CD4-positive, alpha-beta memory T cell (primary cell): ENCODE data around the gene KDM7A. TPM values are rescaled to one million over a fixed set of nuclear protein-coding genes. Genes with fewer than 3 reads are reported as not detected.

Source experiments
- CTCF ChIA-PET: fragments of 350-600 bp; sonication (Branson Sonifier 250); formaldehyde crosslinking; loops from one replicate; lab custom pipeline; 2021; ENCODE audit warnings: inconsistent platforms; ENCODE audit not compliant: partially characterized antibody; lab: Charles Lee
- POLR2A ChIA-PET: fragments of 350-600 bp; sonication (Branson Sonifier 250); formaldehyde crosslinking; loops from one replicate; lab custom pipeline; 2021; ENCODE audit not compliant: partially characterized antibody; lab: Charles Lee
- DNase-seq, 5 donors: peaks; one replicate each; pipeline versions ENCODE4 v3.0.0 to v3.0.0-alpha.2; 2020 to 2022; ENCODE audit warnings: mixed read lengths in 1 of 5
- H3K27ac ChIP-seq: one replicate; pipeline ENCODE4 v1.7.0; 2013; ENCODE audit warnings: low read depth, low read length
- H3K27me3 ChIP-seq: 2 replicates; pipeline ENCODE4 v1.7.0; 2013; ENCODE audit warnings: mild to moderate bottlenecking, low read length, moderate library complexity; ENCODE audit not compliant: insufficient read depth
- H3K36me3 ChIP-seq: 2 replicates; pipeline ENCODE4 v1.7.0; 2013; ENCODE audit warnings: mild to moderate bottlenecking, low read length, moderate library complexity; ENCODE audit not compliant: insufficient read depth
- H3K4me1 ChIP-seq: 2 replicates; pipeline ENCODE4 v1.7.0; 2013; ENCODE audit warnings: mild to moderate bottlenecking, low read length, moderate library complexity; ENCODE audit not compliant: insufficient read depth
- H3K4me3 ChIP-seq, 2 donors: one replicate each; pipeline ENCODE4 v1.7.0; 2013; ENCODE audit warnings: low read length in 2 of 2, mild to moderate bottlenecking in 1 of 2
- H3K9me3 ChIP-seq, 2 donors: one replicate each; pipeline ENCODE4 v1.7.0; 2013; ENCODE audit warnings: low read length in 2 of 2, control low read depth in 1 of 2; ENCODE audit not compliant: control insufficient read depth in 1 of 2
- H3K27ac Mint-ChIP-seq, 7 donors: one replicate each; pipeline ENCODE4 v1.8.0; 2020 to 2021; ENCODE audit warnings: mixed read lengths in 7 of 7, mild to moderate bottlenecking in 6 of 7, inconsistent platforms in 3 of 7, moderate library complexity in 3 of 7
- H3K27me3 Mint-ChIP-seq, 2 donors: one replicate each; pipeline ENCODE4 v1.8.0; 2020 to 2021; ENCODE audit warnings: mixed read lengths in 2 of 2
- H3K36me3 Mint-ChIP-seq, 2 donors: one replicate each; pipeline ENCODE4 v1.8.0; 2020 to 2021; ENCODE audit warnings: mixed read lengths in 2 of 2, inconsistent platforms in 1 of 2, mild to moderate bottlenecking in 1 of 2
- H3K4me1 Mint-ChIP-seq, 4 donors: one replicate each; pipeline ENCODE4 v1.8.0; 2020 to 2021; ENCODE audit warnings: mixed read lengths in 4 of 4, mild to moderate bottlenecking in 1 of 4
- H3K4me3 Mint-ChIP-seq, 8 donors: one replicate each; pipeline ENCODE4 v1.8.0; 2020 to 2021; ENCODE audit warnings: mixed read lengths in 8 of 8, mild to moderate bottlenecking in 7 of 8, moderate library complexity in 6 of 8, inconsistent platforms in 3 of 8
- H3K9me3 Mint-ChIP-seq, 8 donors: one replicate each; pipeline ENCODE4 v1.8.0; 2020 to 2021; ENCODE audit warnings: mixed read lengths in 8 of 8, mild to moderate bottlenecking in 5 of 8, inconsistent platforms in 3 of 8, moderate library complexity in 1 of 8
- intact Hi-C: fragments of 100-400 bp; cut with micrococcal nuclease; formaldehyde crosslinking; loops from one replicate; pipeline ENCODE4 v1.15.1; 2023
- polyA plus RNA-seq, 2 donors: library from polyadenylated mRNA; unstranded; fragments of 300-500 nt; fragmentation: Illumina TruSeq; gene quantifications; one replicate each; pipeline ENCODE4 v1.2.3, GENCODE V29; 2021
- total RNA-seq, 2 experiments: library from RNA; stranded (reverse); gene quantifications; one replicate each; pipeline ENCODE4 v1.2.3, GENCODE V29; 2021

KDM7A gene
- total and polyA plus RNA-seq, 4 experiments from 2014 or later: 3.3 to 45.9 (median 23.6) TPM

DNA sequence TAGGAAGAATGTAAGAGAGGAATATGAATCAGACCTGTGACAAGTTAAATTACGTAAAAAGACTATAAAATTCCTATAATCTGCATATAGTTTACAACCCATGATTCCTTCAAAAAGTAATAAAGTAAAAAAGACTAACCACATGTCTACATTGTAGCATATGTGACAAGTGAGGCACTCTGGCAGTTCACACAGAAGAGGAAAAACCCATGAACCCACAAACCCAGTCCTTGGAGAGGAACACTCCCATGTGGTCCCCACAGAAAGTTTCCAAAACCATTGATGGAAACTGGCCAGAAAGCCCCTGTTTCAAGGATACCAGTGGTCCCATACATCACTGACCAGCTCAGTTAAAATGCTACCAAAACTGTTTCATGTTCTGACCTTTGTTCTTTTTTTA lies 15.7 kb downstream of the KDM7A start:
- Histone ChIP-seq H3K9me3 (no peaks in the 10 kb centered on the region), H3K36me3 (no peaks in the 10 kb centered on the region), H3K27me3 (no peaks in the 10 kb centered on the region), H3K4me3 (no peak overlapping the region), H3K27ac (no peak overlapping the region), H3K4me1 (peaks cover 57% of the 10 kb centered on the region)
- Mint-ChIP-seq H3K27me3 (no peaks in the 10 kb centered on the region), H3K36me3 (peaks cover 16 to 18% of the 10 kb centered on the region in 2 donors), H3K4me3 (peak overlapping the region in 2 of 8 donors; percentile 1 to 10), H3K27ac (peak overlapping the region in 1 of 7 donors; percentile 39), H3K9me3 (no peaks in the 10 kb centered on the region), H3K4me1 (peaks cover 48 to 77% (median 57%) of the 10 kb centered on the region in 4 donors)
- POLR2A ChIA-PET: interaction anchor here (1.2 kb wide), 1 partner anchor 15 kb away, joined by 3 read pairs; no protein-coding TSS in a partner anchor
- DNase-seq: no peak
- intact Hi-C loops: no loop called here
- CTCF ChIA-PET: no interaction called here

DNA sequence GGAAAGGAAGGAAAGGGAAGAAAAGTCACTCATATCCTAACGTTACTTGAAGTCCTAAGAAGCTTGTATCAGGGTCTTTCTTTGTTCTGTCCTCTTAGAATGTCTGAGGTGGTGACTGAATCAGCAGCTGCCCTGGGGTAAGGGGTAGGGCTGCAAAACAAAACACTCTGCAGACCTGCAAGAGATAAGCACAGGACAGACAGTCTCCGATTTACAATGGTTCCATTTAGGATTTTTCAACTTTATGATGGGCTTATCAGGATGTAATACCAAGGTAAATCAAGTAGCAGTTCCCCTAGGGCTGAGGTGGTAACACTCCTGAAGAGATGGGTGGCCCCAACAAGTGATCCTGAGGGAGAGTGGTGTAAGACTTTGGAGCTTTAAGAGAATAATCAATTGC lies 16.5 kb downstream of the KDM7A start:
- DNase-seq: no peak
- CTCF ChIA-PET: no interaction called here
- Histone ChIP-seq H3K27ac (no peak overlapping the region), H3K4me3 (no peak overlapping the region), H3K9me3 (no peaks in the 10 kb centered on the region), H3K4me1 (peaks cover 57% of the 10 kb centered on the region), H3K36me3 (no peaks in the 10 kb centered on the region), H3K27me3 (no peaks in the 10 kb centered on the region)
- Mint-ChIP-seq H3K27ac (peak overlapping the region in 2 of 7 donors; percentile 16 to 70), H3K4me3 (peak overlapping the region in 3 of 8 donors; percentile 1 to 18 (median 14)), H3K4me1 (peaks cover 47 to 77% (median 57%) of the 10 kb centered on the region in 4 donors), H3K27me3 (no peaks in the 10 kb centered on the region), H3K9me3 (no peaks in the 10 kb centered on the region), H3K36me3 (peaks cover 19 to 22% of the 10 kb centered on the region in 2 donors)
- intact Hi-C loops: no loop called here
- POLR2A ChIA-PET: interaction anchor here (1.2 kb wide), 1 partner anchor 15 kb away, joined by 3 read pairs; no protein-coding TSS in a partner anchor

DNA sequence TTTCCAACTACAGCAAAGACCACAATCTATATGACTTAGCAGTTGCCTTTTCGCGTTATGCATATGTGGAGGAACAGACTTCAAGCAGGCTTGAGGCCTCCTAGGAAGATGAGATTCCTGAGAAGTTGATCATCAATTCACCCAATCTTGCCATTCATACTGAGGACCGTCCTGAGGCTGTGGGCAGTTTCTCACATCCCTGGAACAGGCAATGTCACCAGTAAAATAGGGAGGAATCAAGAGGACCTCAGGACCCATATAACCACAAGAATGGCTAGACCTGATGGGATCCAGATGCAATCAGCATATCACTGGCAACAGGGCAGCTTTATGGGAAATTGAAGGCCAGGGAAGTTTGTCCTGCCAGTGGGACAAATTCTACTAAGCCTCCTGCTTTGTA lies 17.3 kb downstream of the KDM7A start:
- ChIA-PET POLR2A (no interaction called here), CTCF (no interaction called here)
- Mint-ChIP-seq H3K4me1 (peaks cover 49 to 77% (median 58%) of the 10 kb centered on the region in 4 donors), H3K9me3 (no peaks in the 10 kb centered on the region), H3K27ac (no peak overlapping the region), H3K27me3 (no peaks in the 10 kb centered on the region), H3K36me3 (peaks cover 19 to 22% of the 10 kb centered on the region in 2 donors), H3K4me3 (no peak overlapping the region)
- no peaks in the 10 kb centered on the region for H3K27me3 ChIP-seq
- no peaks in the 10 kb centered on the region for H3K36me3 ChIP-seq
- intact Hi-C loops: no loop called here
- peaks cover 54% of the 10 kb centered on the region for H3K4me1 ChIP-seq
- H3K4me3 ChIP-seq: no peak overlapping the region
- no peaks in the 10 kb centered on the region for H3K9me3 ChIP-seq
- no peak overlapping the region for H3K27ac ChIP-seq
- no peak for DNase-seq

DNA sequence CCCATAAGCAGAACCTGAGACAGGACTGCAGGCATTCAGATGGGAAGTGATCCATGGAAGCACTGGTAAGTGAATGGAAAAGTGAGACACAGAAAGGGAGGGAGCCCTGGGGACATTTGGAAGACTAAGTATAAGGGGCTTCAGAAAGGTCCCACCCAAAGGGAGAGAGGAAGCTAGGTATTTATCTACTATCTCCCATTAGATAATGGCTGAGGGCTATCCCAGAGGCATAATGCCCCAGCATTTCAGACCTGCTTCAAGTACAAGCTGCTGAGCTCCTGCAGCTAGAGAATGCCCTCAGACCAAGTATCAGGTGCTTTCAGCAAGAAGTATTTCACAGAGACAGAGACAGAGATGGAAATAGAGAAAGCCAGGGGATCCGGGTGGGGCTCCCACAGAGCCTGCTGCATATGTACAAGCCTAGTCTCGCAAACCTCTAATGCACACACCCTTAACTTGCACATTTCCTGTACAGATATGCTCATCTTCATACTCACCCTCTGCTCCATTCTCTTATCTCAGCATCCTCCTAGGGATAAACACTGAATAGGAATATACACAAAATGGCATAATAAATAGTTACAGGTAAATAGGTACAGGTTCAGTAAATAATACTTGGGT lies 20.2 kb downstream of the KDM7A start:
- no peak for DNase-seq
- ChIA-PET CTCF (interaction anchor here (1.0 to 2.2 kb wide), 4 partner anchors 10 to 172 kb away, joined by 3 to 5 read pairs (median 3); no protein-coding TSS in a partner anchor), POLR2A (interaction anchor here (0.8 to 1.2 kb wide), 2 partner anchors 18 to 20 kb away, joined by 3 to 4 read pairs; partner anchors contain the start of gene KDM7A)
- no peak overlapping the region for H3K4me3 ChIP-seq
- H3K9me3 ChIP-seq: no peaks in the 10 kb centered on the region
- Mint-ChIP-seq H3K9me3 (no peaks in the 10 kb centered on the region), H3K4me3 (peak overlapping the region in 1 of 8 donors; percentile 23), H3K36me3 (peaks cover 22 to 24% of the 10 kb centered on the region in 2 donors), H3K27me3 (no peaks in the 10 kb centered on the region), H3K4me1 (peaks cover 47 to 70% (median 59%) of the 10 kb centered on the region in 4 donors), H3K27ac (peak overlapping the region in 1 of 7 donors; percentile 82)
- no peaks in the 10 kb centered on the region for H3K36me3 ChIP-seq
- no peak overlapping the region for H3K27ac ChIP-seq
- peaks cover 42% of the 10 kb centered on the region for H3K4me1 ChIP-seq
- intact Hi-C loops: no loop called here
- no peaks in the 10 kb centered on the region for H3K27me3 ChIP-seq

DNA sequence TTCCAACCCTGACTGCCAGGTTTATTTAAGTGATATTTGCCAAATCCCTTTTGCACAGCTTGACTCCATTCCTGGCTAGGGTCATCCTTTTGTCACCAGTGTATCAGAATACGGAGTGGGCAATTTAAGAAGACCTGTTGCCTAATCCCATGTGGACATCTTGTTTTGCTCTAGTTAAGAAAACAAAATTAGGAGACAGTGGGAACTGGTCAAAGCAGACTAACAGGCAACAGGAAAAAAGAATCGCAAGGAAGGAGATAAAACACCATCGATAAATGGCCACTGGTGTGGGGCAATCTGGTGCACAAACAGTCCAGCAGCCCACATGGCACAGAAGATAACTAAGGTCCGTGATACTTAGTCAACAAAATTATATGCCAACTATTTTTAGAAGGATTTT lies 21.4 kb downstream of the KDM7A start:
- Histone ChIP-seq H3K27ac (no peak overlapping the region), H3K9me3 (no peaks in the 10 kb centered on the region), H3K27me3 (no peaks in the 10 kb centered on the region), H3K36me3 (no peaks in the 10 kb centered on the region), H3K4me3 (no peak overlapping the region), H3K4me1 (peaks cover 31% of the 10 kb centered on the region)
- ChIA-PET CTCF (interaction anchor here (2.2 kb wide), 1 partner anchor 9 kb away, joined by 5 read pairs; no protein-coding TSS in a partner anchor), POLR2A (no interaction called here)
- no peak for DNase-seq
- H3K9me3 Mint-ChIP-seq: no peaks in the 10 kb centered on the region
- no peaks in the 10 kb centered on the region for H3K27me3 Mint-ChIP-seq
- peak overlapping the region in 1 of 7 donors; percentile 5 for H3K27ac Mint-ChIP-seq
- H3K36me3 Mint-ChIP-seq: peaks cover 18 to 23% of the 10 kb centered on the region in 2 donors
- H3K4me1 Mint-ChIP-seq: peaks cover 40 to 71% (median 56%) of the 10 kb centered on the region in 4 donors
- peak overlapping the region in 1 of 8 donors; percentile 43 for H3K4me3 Mint-ChIP-seq
- intact Hi-C loops: no loop called here

DNA sequence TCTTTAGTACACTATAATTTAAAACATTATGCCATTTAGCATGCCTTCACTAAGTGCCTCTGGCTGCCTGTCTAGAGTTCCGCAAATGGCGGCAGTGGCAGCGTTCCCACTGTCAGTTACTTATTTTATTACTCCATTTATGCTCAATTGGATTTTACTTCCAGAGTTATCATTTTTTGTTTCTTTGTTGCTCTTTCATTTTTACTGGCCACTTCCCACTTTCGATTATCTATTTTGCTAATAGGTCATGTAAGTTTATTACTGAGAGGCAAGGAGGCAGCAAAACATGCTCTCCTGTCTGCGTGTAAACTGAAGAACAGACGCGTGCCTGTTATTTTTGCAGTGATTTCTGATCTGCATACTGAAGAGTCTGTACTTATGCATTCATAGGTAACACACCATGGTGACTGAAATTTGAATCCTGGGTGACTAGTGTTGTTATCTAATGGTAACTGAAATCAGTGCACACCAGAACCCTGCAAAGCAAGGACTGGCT lies 23.1 kb downstream of the KDM7A start:
- H3K9me3 ChIP-seq: no peaks in the 10 kb centered on the region
- Mint-ChIP-seq H3K36me3 (peaks cover 14 to 22% of the 10 kb centered on the region in 2 donors), H3K9me3 (no peaks in the 10 kb centered on the region), H3K27me3 (no peaks in the 10 kb centered on the region), H3K4me1 (peaks cover 50 to 79% (median 64%) of the 10 kb centered on the region in 4 donors), H3K27ac (no peak overlapping the region), H3K4me3 (no peak overlapping the region)
- no peaks in the 10 kb centered on the region for H3K27me3 ChIP-seq
- H3K4me1 ChIP-seq: peaks cover 37% of the 10 kb centered on the region
- H3K4me3 ChIP-seq: no peak overlapping the region
- DNase-seq: no peak
- H3K36me3 ChIP-seq: no peaks in the 10 kb centered on the region
- H3K27ac ChIP-seq: no peak overlapping the region
- CTCF ChIA-PET: no interaction called here
- POLR2A ChIA-PET: no interaction called here
- intact Hi-C loops: no loop called here

DNA sequence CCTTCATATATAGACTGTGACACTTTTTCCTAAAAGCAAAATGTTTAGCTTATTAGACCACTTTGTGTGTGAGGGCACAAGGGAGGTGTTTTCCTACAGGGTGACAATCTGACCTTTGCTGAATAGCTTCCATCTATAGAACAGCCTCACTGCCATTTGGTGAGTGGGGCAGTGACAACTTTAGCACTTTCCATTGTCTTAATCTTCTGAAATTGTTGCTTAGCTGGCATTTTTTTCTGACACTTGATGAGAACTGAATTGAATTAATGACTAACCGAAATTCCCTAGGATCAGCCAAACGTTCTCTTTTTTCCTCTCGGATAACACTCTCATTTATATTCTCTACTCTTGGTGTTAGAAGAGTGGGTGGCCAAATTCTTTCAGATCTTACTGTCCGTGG lies 30.2 kb downstream of the KDM7A start:
- no peak overlapping the region for H3K27ac ChIP-seq
- no peaks in the 10 kb centered on the region for H3K36me3 ChIP-seq
- no peak overlapping the region for H3K4me3 ChIP-seq
- Mint-ChIP-seq H3K4me1 (peaks cover 45 to 71% (median 58%) of the 10 kb centered on the region in 4 donors), H3K4me3 (no peak overlapping the region), H3K27ac (peak overlapping the region in 2 of 7 donors; percentile 4 to 13), H3K9me3 (peaks cover 0 to 3% (median 0%) of the 10 kb centered on the region in 8 donors), H3K27me3 (no peaks in the 10 kb centered on the region), H3K36me3 (peaks cover 24 to 28% of the 10 kb centered on the region in 2 donors)
- intact Hi-C loops: no loop called here
- ChIA-PET POLR2A (interaction anchor here (0.7 kb wide), 1 partner anchor 116 kb away, joined by 4 read pairs; no protein-coding TSS in a partner anchor), CTCF (interaction anchor here (1.3 to 1.7 kb wide), 2 partner anchors 10 to 158 kb away, joined by 3 to 5 read pairs; no protein-coding TSS in a partner anchor)
- DNase-seq: no peak
- peaks cover 11% of the 10 kb centered on the region for H3K4me1 ChIP-seq
- H3K27me3 ChIP-seq: no peaks in the 10 kb centered on the region
- H3K9me3 ChIP-seq: no peaks in the 10 kb centered on the region
